Right atrium auricular region (tissue), 2 donors: ENCODE measurements around the gene GLRA1. TPM values are rescaled to one million over a fixed set of nuclear protein-coding genes. Genes with fewer than 3 reads are reported as not detected.

Experiments used
- DNase-seq: peaks from one replicate; pipeline ENCODE4 v3.0.0-alpha.2; 2019; ENCODE audit warnings: low spot score
- H3K27ac ChIP-seq, 2 donors: fragments of 200-600 bp; sonication (generic); 1 replicate in 1 of 2; 2 replicates in 1 of 2; pipeline ENCODE4 v1.5.1; 2016 to 2019
- H3K27me3 ChIP-seq, 2 donors: fragments of 200-600 bp; sonication (generic); one replicate each; pipeline versions ENCODE4 v1.5.1 to v1.6.0; 2017 to 2019
- H3K36me3 ChIP-seq: fragments of 200-600 bp; sonication (generic); one replicate; pipeline ENCODE4 v1.5.1; 2016
- H3K4me1 ChIP-seq, 2 donors: fragments of 200-600 bp; sonication (generic); one replicate each; pipeline versions ENCODE4 v1.5.1 to v1.6.0; 2017 to 2019
- H3K4me3 ChIP-seq, 2 donors: fragments of 200-600 bp; sonication (generic); 1 replicate in 1 of 2; 2 replicates in 1 of 2; pipeline ENCODE4 v1.5.1; 2017 to 2019; ENCODE audit warnings: mild to moderate bottlenecking in 1 of 2, moderate library complexity in 1 of 2
- H3K9me3 ChIP-seq, 2 donors: fragments of 200-600 bp; sonication (generic); one replicate each; pipeline ENCODE4 v1.5.1; 2019
- total RNA-seq, 2 donors: library from RNA; depleted of rRNA; stranded (reverse); fragments of >200 nt; gene quantifications; one replicate each; pipeline ENCODE4 v1.1.0, GENCODE V29; 2016
- TF ChIP-seq, protein P1 (sequence below), 2 donors: fragments of 200-600 bp; sonication (generic); IDR thresholded peaks; one replicate each; pipeline ENCODE4 v1.5.1; 2019; ENCODE audit warnings: antibody characterized with exemption in 2 of 2

Gene GLRA1
- total RNA-seq, 2 donors from 2014 or later = not detected

DNA sequence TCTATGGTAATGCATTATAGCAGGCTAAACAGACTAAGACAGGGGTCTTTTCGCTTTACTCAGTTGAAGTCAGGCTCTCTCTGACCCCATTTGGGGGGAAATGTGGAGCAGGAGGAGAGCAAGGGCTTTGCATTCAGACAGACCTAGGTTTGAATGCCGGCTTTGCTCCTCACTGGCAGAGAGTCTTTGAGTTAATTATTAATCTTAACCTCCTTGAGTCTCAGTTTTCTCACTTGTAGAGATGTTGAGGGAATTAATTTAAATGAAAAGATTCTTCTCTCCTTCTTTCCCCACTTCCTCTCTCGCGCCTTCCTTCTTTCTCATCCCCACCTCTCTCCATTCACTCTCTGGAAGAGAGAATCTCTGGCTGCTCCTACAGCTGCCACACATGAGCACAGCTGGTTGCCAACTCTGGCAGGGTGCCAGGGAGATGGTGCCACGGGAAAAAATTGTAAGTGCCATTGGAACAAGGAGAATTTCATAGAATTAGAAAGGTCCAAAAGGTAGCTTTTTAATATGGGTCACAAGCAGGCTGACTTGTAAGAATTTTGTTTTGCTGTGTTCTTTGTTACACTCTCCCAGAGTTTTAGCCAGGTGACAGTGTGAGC is 25.2 kb upstream of the GLRA1 start:
- H3K36me3 ChIP-seq = no peaks in the 10 kb centered on the region
- no peaks in the 10 kb centered on the region for H3K9me3 ChIP-seq
- no peak overlapping the region for H3K4me3 ChIP-seq
- TF ChIP-seq, protein P1, sequence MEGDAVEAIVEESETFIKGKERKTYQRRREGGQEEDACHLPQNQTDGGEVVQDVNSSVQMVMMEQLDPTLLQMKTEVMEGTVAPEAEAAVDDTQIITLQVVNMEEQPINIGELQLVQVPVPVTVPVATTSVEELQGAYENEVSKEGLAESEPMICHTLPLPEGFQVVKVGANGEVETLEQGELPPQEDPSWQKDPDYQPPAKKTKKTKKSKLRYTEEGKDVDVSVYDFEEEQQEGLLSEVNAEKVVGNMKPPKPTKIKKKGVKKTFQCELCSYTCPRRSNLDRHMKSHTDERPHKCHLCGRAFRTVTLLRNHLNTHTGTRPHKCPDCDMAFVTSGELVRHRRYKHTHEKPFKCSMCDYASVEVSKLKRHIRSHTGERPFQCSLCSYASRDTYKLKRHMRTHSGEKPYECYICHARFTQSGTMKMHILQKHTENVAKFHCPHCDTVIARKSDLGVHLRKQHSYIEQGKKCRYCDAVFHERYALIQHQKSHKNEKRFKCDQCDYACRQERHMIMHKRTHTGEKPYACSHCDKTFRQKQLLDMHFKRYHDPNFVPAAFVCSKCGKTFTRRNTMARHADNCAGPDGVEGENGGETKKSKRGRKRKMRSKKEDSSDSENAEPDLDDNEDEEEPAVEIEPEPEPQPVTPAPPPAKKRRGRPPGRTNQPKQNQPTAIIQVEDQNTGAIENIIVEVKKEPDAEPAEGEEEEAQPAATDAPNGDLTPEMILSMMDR (IDR thresholded peaks at IDR 0.05) = no peak
- H3K27me3 ChIP-seq = no peaks in the 10 kb centered on the region
- DNase-seq = no peak
- no peak overlapping the region for H3K27ac ChIP-seq
- H3K4me1 ChIP-seq = no peaks in the 10 kb centered on the region

DNA sequence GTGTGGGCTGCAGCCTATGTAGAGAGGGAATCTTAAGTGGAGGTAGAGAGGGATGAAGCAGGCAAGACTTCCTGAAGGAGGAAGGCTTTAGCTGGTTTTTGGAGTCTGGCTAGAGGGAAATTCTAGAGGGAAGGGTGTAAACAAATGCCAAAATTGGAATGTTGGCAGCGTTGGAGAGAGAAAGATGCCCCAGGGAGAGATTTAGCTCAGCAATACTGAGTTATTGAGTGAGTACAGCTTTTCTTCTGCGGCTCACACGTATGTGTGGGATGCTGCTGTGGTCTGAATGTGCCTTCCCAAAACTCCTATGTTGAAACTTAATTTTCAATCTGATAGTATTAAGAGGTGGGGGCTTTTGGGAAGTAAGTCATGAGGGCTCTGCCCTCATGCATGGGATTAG is 24.5 kb upstream of the GLRA1 start:
- TF ChIP-seq, protein P1 (IDR thresholded peaks at IDR 0.05) = no peak
- H3K27ac ChIP-seq = no peak overlapping the region
- no peaks in the 10 kb centered on the region for H3K4me1 ChIP-seq
- no peaks in the 10 kb centered on the region for H3K36me3 ChIP-seq
- H3K4me3 ChIP-seq = no peak overlapping the region
- DNase-seq = no peak
- no peaks in the 10 kb centered on the region for H3K9me3 ChIP-seq
- H3K27me3 ChIP-seq = no peaks in the 10 kb centered on the region

GRCh38 chr5:151947931-151948608 is 23.4 kb upstream of the GLRA1 start:
- no peak for DNase-seq
- H3K4me3 ChIP-seq = no peak overlapping the region
- H3K27me3 ChIP-seq = no peaks in the 10 kb centered on the region
- no peaks in the 10 kb centered on the region for H3K4me1 ChIP-seq
- no peak overlapping the region for H3K27ac ChIP-seq
- TF ChIP-seq, protein P1 (IDR thresholded peaks at IDR 0.05) = no peak
- H3K36me3 ChIP-seq = no peaks in the 10 kb centered on the region
- H3K9me3 ChIP-seq = no peaks in the 10 kb centered on the region

- Histone ChIP-seq H3K9me3 (no peaks in the 10 kb centered on the region), H3K36me3 (no peaks in the 10 kb centered on the region), H3K27ac (no peak overlapping the region), H3K27me3 (no peaks in the 10 kb centered on the region), H3K4me1 (no peaks in the 10 kb centered on the region), H3K4me3 (no peak overlapping the region)
- TF ChIP-seq, protein P1 (IDR thresholded peaks at IDR 0.05) = no peak
- DNase-seq = no peak
Measured at GRCh38 chr5:151937851-151938250, 13.2 kb upstream of the GLRA1 start.

DNA sequence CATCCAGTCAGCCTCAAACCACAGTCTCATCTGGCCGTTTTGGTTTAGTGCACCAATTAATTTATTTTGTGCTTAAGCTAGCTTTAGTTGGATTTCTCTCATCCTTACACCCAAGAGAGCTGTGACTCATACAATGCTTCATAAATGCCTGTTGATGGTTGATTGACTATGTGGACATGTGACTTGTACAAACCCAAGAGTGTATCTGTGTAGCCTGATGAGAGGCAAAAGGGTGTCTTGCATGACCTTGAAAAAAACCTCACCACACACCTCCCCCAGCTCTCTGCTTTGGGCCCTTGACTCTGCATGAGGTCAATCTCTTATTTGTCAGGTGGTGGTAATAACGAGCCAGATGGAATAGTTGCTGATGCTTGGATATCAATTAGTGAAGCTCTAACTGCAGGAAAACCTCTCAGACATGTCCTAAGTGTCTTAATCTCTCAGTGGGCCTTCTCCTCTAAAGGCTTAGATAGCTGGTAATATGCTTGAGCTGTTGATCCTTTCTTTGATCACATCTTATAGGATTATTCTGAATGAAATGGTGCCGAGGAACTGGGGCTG is 10.6 kb upstream of the GLRA1 start:
- Histone ChIP-seq H3K36me3 (no peaks in the 10 kb centered on the region), H3K9me3 (peaks cover 0 to 22% of the 10 kb centered on the region in 2 donors), H3K4me1 (no peaks in the 10 kb centered on the region), H3K27ac (no peak overlapping the region), H3K4me3 (no peak overlapping the region), H3K27me3 (no peaks in the 10 kb centered on the region)
- no peak for DNase-seq
- TF ChIP-seq, protein P1 (IDR thresholded peaks at IDR 0.05) = no peak
